Kidney (tissue), 14 donors: ENCODE results near the gene SCARB2. TPM values are rescaled to one million over a fixed set of nuclear protein-coding genes. Genes with fewer than 3 reads are reported as not detected.

Source experiments
- DNase-seq, 5 donors: peaks; one replicate each; pipeline ENCODE4 v3.0.0-alpha.2; 2013 to 2020
- FAIRE-seq: peaks from 2 replicates; lab custom pipeline; 2012; peaks lifted over from hg19 to GRCh38; lab: Jason Lieb, UNC
- H3K27ac ChIP-seq, 2 donors: one replicate each; pipeline ENCODE4 v1.7.0; 2013; ENCODE audit warnings: low read depth in 2 of 2, low read length in 2 of 2, inconsistent platforms in 1 of 2
- H3K27me3 ChIP-seq: one replicate; pipeline ENCODE4 v1.7.1; 2013; ENCODE audit warnings: low read length, inconsistent platforms; ENCODE audit not compliant: control insufficient read depth, insufficient read depth
- H3K36me3 ChIP-seq, 3 donors: one replicate each; pipeline versions ENCODE4 v1.7.0 to v1.7.1; 2013; ENCODE audit warnings: low read length in 3 of 3, control low read depth in 1 of 3, inconsistent platforms in 1 of 3; ENCODE audit not compliant: insufficient read depth in 3 of 3, control insufficient read depth in 2 of 3
- H3K4me1 ChIP-seq, 3 donors: one replicate each; pipeline versions ENCODE4 v1.7.0 to v1.7.1; 2013; ENCODE audit warnings: low read length in 3 of 3, inconsistent platforms in 1 of 3, low read depth in 1 of 3; ENCODE audit not compliant: control insufficient read depth in 2 of 3, insufficient read depth in 2 of 3
- H3K4me3 ChIP-seq, 3 donors: one replicate each; pipeline versions ENCODE4 v1.7.0 to v1.8.1; 2013; ENCODE audit warnings: low read length in 3 of 3, control low read depth in 1 of 3, inconsistent platforms in 1 of 3
- H3K9ac ChIP-seq, 3 donors: one replicate each; pipeline versions ENCODE4 v1.7.0 to v1.7.1; 2013; ENCODE audit warnings: low read length in 3 of 3, control low read depth in 1 of 3, inconsistent platforms in 1 of 3
- H3K9me3 ChIP-seq, 3 donors: one replicate each; pipeline versions ENCODE4 v1.7.0 to v1.7.1; 2013; ENCODE audit warnings: low read length in 3 of 3, control low read depth in 1 of 3, inconsistent platforms in 1 of 3; ENCODE audit not compliant: control insufficient read depth in 2 of 3, insufficient read depth in 1 of 3
- CTCF ChIP-seq: IDR thresholded peaks from 3 replicates; pipeline ENCODE4 v1.5.1; 2012; ENCODE audit warnings: mild to moderate bottlenecking, moderate library complexity, borderline replicate concordance; ENCODE audit not compliant: insufficient read depth; ENCODE audit errors: extremely low read depth
- intact Hi-C: fragments of 100-400 bp; cut with DNase I; formaldehyde crosslinking; loops from one replicate; pipeline ENCODE4 v1.11.1; 2022
- polyA plus RNA-seq: library from polyadenylated mRNA; stranded (reverse); fragments of 350-450 nt; fragmentation: Illumina TruSeq; extraction: RNeasy Lipid Tissue Mini Kit (QIAGEN cat#74804); gene quantifications from one replicate; pipeline ENCODE4 v1.2.3, GENCODE V29; 2014; ENCODE audit warnings: low read depth, low replicate concordance; ENCODE audit not compliant: insufficient read depth
- total RNA-seq: library from RNA; stranded (reverse); fragmentation: NEBNext Ultra II Directional; extraction: Animal tissue kit (Norgen Biotek cat#: 25700); gene quantifications from one replicate; pipeline ENCODE4 v1.2.1, GENCODE V29; 2021
- donor health status: control.
- donor health status: control.
- donor health status: control.
- donor health status: control.
- donor health status: control.
- donor health status: DM: yes; HTN: yes; CAD: no.
- donor health status: Normal renal cell carcinoma (clear cell type).

Gene SCARB2
- total and polyA plus RNA-seq, 2 donors from 2014 or later, result 75.5 to 151 TPM

DNA sequence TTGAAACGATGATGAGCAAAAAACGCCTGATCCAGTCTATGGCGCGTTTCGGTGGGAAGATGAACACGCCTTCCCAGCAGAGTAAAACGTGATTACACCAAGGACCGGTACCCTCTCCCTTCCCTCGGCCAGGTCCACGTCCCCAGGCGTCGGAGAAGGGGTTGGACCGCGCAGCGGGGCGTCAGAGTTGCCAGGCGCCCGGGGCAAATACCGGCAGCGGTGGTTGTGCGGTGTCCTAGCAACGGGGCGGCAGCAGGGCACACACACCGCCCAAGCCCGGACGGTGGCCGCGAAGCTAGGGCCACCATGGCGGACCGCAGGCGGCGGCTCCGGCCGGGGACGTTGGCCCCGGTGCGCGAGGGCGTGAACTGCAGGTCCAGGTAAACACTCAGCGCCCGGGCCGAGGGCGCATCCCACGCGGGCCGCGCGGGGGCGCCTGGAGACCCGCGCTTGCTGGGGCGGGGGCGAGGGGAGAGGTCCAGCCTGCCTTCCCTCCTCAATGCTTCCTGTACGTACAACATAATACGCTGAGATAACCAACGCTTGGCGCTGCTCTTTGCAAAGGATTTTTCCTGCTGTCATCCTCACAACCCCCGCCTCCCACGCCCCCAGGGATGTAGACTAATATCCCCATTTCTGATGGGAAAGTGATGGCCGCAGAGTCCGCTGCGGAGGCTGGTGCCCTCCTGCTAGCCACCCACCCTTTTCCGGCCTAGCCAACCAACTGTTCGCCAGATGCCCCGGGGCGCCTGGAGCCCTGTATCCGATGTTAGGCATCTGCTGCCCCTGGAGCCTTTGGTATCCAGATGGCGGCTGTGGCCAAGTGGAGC lies 38.0 kb upstream of the SCARB2 start, which contains the start of gene FAM47E:
Gene FAM47E, plus strand, starts transcription at position 281 of the 830 bp plus-strand sequence. Its CDS starts 26 bp downstream, at position 307.
- peaks cover 2% of the 10 kb centered on the region for H3K27me3 ChIP-seq
- H3K4me1 ChIP-seq, result peaks cover 0 to 3% (median 0%) of the 10 kb centered on the region in 3 donors
- DNase-seq (peak; percentile 91 to 94 (median 91)), FAIRE-seq (no peak)
- H3K4me3 ChIP-seq, result peak within 1 kb of the TSS; percentile 73 to 88 (median 81)
- no peaks in the 10 kb centered on the region for H3K9me3 ChIP-seq
- no peak for TF ChIP-seq CTCF
- peak within 1 kb of the TSS in 1 of 2 donors; percentile 45 for H3K27ac ChIP-seq
- intact Hi-C loops, result no loop called here
- no peaks in the 10 kb centered on the region for H3K36me3 ChIP-seq
- peak within 1 kb of the TSS; percentile 47 to 59 (median 48) for H3K9ac ChIP-seq

GRCh38 chr4:76250962-76251361 lies 37.3 kb upstream of the SCARB2 start:
- Histone ChIP-seq H3K27ac (no peak overlapping the region), H3K36me3 (no peaks in the 10 kb centered on the region), H3K4me3 (peak overlapping the region; percentile 73 to 88 (median 81)), H3K27me3 (peaks cover 2% of the 10 kb centered on the region), H3K9me3 (no peaks in the 10 kb centered on the region), H3K9ac (peak overlapping the region; percentile 47 to 59 (median 48)), H3K4me1 (peaks cover 0 to 3% (median 0%) of the 10 kb centered on the region in 3 donors)
- TF ChIP-seq CTCF, result no peak
- DNase-seq (peak in 2 of 5 donors; percentile 20 to 38), FAIRE-seq (no peak)
- intact Hi-C loops, result no loop called here

- peak; percentile 77 for FAIRE-seq
- H3K9ac ChIP-seq, result no peak overlapping the region
Measured at GRCh38 chr4:76246852-76247251, 33.2 kb upstream of the SCARB2 start.

More at GRCh38 chr4:76246852-76247251, 33.2 kb upstream of the SCARB2 start:
- H3K4me3 ChIP-seq, result no peak overlapping the region
- intact Hi-C loops, result no loop called here
- no peak for TF ChIP-seq CTCF
- no peak for DNase-seq
- no peaks in the 10 kb centered on the region for H3K36me3 ChIP-seq
- peaks cover 2% of the 10 kb centered on the region for H3K27me3 ChIP-seq
- peaks cover 0 to 3% (median 0%) of the 10 kb centered on the region in 3 donors for H3K4me1 ChIP-seq
- no peak overlapping the region for H3K27ac ChIP-seq
- no peaks in the 10 kb centered on the region for H3K9me3 ChIP-seq
